Parathyroid adenoma (tissue), 2 donors: ENCODE results near the gene HSD17B8.
"Not testable (repeated sequence)": the region's sequence is repeated elsewhere in the genome, so short reads cannot be mapped to it uniquely, and the experiment has no call there.

ENCODE experiments used
- H2AFZ ChIP-seq: fragments of 300-600 bp; sonication (generic); one replicate; pipeline ENCODE4 v1.7.0; 2017; ENCODE audit warnings: antibody characterized with exemption, mild to moderate bottlenecking
- H3K27ac ChIP-seq: fragments of 300-600 bp; sonication (generic); one replicate; pipeline ENCODE4 v1.7.0; 2017
- H3K27me3 ChIP-seq: fragments of 300-600 bp; sonication (generic); one replicate; pipeline ENCODE4 v1.7.0; 2017; ENCODE audit warnings: low read length; ENCODE audit not compliant: control insufficient read depth, insufficient read depth
- H3K36me3 ChIP-seq: fragments of 300-600 bp; sonication (generic); one replicate; pipeline ENCODE4 v1.7.0; 2017; ENCODE audit warnings: low read length; ENCODE audit not compliant: control insufficient read depth, insufficient read depth
- H3K4me1 ChIP-seq: fragments of 300-600 bp; sonication (generic); one replicate; pipeline ENCODE4 v1.7.0; 2017; ENCODE audit warnings: control low read depth
- H3K4me2 ChIP-seq: fragments of 300-600 bp; sonication (generic); one replicate; pipeline ENCODE4 v1.7.0; 2017; ENCODE audit warnings: low read length
- H3K4me3 ChIP-seq: fragments of 300-600 bp; sonication (generic); one replicate; pipeline ENCODE4 v1.7.0; 2017; ENCODE audit warnings: low read depth, low read length
- H3K79me2 ChIP-seq: fragments of 300-600 bp; sonication (generic); one replicate; pipeline ENCODE4 v1.7.0; 2017; ENCODE audit warnings: control low read depth
- H3K9ac ChIP-seq: fragments of 300-600 bp; sonication (generic); one replicate; pipeline ENCODE4 v1.7.0; 2017; ENCODE audit warnings: mild to moderate bottlenecking
- H3K9me3 ChIP-seq: fragments of 300-600 bp; sonication (generic); one replicate; pipeline ENCODE4 v1.7.0; 2017; ENCODE audit warnings: low read length; ENCODE audit not compliant: control insufficient read depth
- CTCF ChIP-seq: fragments of 300-600 bp; sonication (generic); IDR thresholded peaks from one replicate; pipeline ENCODE4 v1.7.0; 2017; ENCODE audit warnings: antibody characterized with exemption, mild to moderate bottlenecking
- donor health status: primary hyperparathyroidism.

The HSD17B8 gene

GRCh38 chr6:33213989-33214335, 9.5 kb downstream of the HSD17B8 start:
- peaks cover 9% of the 10 kb centered on the region for H3K4me1 ChIP-seq
- peak overlapping the region; percentile 71 for H2AFZ ChIP-seq
- no peaks in the 10 kb centered on the region for H3K27me3 ChIP-seq
- no peaks in the 10 kb centered on the region for H3K79me2 ChIP-seq
- no peak overlapping the region for H3K27ac ChIP-seq
- no peaks in the 10 kb centered on the region for H3K36me3 ChIP-seq
- no peak for TF ChIP-seq CTCF
- no peaks in the 10 kb centered on the region for H3K9me3 ChIP-seq
- H3K4me2 ChIP-seq: peak overlapping the region; percentile 86
- H3K9ac ChIP-seq: no peak overlapping the region
- peak overlapping the region; percentile 43 for H3K4me3 ChIP-seq

GRCh38 chr6:33215271-33216116, 11.0 kb downstream of the HSD17B8 start:
- Histone ChIP-seq H3K4me1 (peaks cover 9% of the 10 kb centered on the region), H3K27me3 (no peaks in the 10 kb centered on the region), H3K4me2 (no peak overlapping the region), H3K36me3 (no peaks in the 10 kb centered on the region), H3K79me2 (no peaks in the 10 kb centered on the region), H3K9me3 (no peaks in the 10 kb centered on the region), H3K9ac (no peak overlapping the region), H3K27ac (no peak overlapping the region), H3K4me3 (no peak overlapping the region), H2AFZ (no peak overlapping the region)
- TF ChIP-seq CTCF: no peak

- no peaks in the 10 kb centered on the region for H3K79me2 ChIP-seq
- no peaks in the 10 kb centered on the region for H3K9me3 ChIP-seq
- no peak overlapping the region for H2AFZ ChIP-seq
- no peak overlapping the region for H3K4me3 ChIP-seq
- no peak for TF ChIP-seq CTCF
- no peak overlapping the region for H3K9ac ChIP-seq
- no peak overlapping the region for H3K4me2 ChIP-seq
- H3K27me3 ChIP-seq: no peaks in the 10 kb centered on the region
- no peaks in the 10 kb centered on the region for H3K36me3 ChIP-seq
- H3K27ac ChIP-seq: no peak overlapping the region
- H3K4me1 ChIP-seq: peaks cover 9% of the 10 kb centered on the region
Observed at GRCh38 chr6:33216117-33216649, 11.7 kb downstream of the HSD17B8 start.

- TF ChIP-seq CTCF: no peak
- Histone ChIP-seq H3K4me1 (peaks cover 9% of the 10 kb centered on the region), H3K9me3 (no peaks in the 10 kb centered on the region), H3K4me3 (no peak overlapping the region), H3K27ac (no peak overlapping the region), H3K36me3 (no peaks in the 10 kb centered on the region), H3K27me3 (no peaks in the 10 kb centered on the region), H3K4me2 (no peak overlapping the region), H3K79me2 (no peaks in the 10 kb centered on the region), H3K9ac (no peak overlapping the region), H2AFZ (no peak overlapping the region)
Observed at GRCh38 chr6:33217246-33217645, 12.8 kb downstream of the HSD17B8 start.

- Histone ChIP-seq H3K4me2 (no peak overlapping the region), H3K4me1 (peaks cover 9% of the 10 kb centered on the region), H3K27ac (no peak overlapping the region), H3K36me3 (no peaks in the 10 kb centered on the region), H2AFZ (no peak overlapping the region), H3K4me3 (no peak overlapping the region), H3K9ac (no peak overlapping the region), H3K9me3 (no peaks in the 10 kb centered on the region), H3K27me3 (no peaks in the 10 kb centered on the region), H3K79me2 (no peaks in the 10 kb centered on the region)
- no peak for TF ChIP-seq CTCF
Observed at GRCh38 chr6:33217681-33218080, 13.2 kb downstream of the HSD17B8 start.

DNA sequence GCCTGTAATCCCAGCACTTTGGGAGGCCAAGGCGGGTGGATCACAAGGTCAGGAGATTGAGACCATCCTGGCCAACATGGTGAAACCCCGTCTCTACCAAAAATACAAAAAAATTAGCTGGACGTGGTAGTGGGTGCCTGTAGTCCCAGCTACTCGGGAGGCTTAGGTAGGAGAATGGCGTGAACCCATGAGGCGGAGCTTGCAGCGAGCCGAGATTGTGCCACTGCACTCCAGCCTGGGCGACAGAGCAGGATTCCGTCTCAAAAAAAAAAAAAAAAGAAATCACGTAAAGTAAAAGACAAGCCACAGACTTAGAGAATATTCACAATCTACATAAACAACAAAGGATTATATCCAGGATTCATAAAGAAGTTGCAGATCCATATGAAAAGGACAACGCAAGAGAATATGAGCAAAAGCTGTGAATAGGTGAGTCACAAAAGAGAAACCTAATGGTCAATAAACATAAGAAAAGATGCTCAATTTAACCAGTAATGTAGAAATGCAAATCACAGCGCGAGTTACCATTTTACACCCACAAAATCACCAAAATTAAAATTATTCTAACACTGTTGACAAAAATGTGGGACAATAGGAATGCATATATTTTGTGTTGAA, 22.2 kb downstream of the HSD17B8 start:
- not testable (repeated sequence) for H3K9ac ChIP-seq, H3K4me2 ChIP-seq, H3K9me3 ChIP-seq, H3K27me3 ChIP-seq, H3K27ac ChIP-seq, H3K4me3 ChIP-seq, H3K4me1 ChIP-seq, H3K36me3 ChIP-seq, H2AFZ ChIP-seq, H3K79me2 ChIP-seq
